Hematopoietic multipotent progenitor cell treated with erythropoietin and hydrocortisone succinate and interleukin-3 and kit ligand, for 4 days (in vitro differentiated cells): ENCODE measurements around the gene DYNC1I1.
A peak's percentile ranks its signal among the peaks of the same experiment; 100 is the strongest.

ENCODE experiments used
- DNase-seq: peaks from one replicate; pipeline ENCODE4 v3.0.0-alpha.2; 2015

Gene DYNC1I1

DNA sequence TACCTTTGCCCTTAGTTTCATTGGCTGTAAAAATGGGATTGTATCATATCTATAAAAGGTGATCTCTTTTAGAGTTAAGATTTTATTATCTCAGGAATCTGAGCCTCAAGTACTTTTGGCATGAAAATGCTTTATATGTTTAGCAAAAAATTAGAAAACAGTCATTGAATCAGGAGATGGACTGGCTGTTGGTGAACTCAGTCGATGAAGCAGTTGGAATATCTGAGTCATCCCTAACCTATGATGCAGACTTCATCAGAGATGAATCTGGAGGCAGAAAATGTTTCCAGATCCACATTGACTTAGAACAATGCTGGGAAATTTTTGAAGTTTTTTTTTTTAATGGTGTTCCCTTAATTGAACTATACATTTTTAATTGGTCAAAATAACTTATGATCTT lies 321.1 kb downstream of the DYNC1I1 start:
- no peak for DNase-seq

DNA sequence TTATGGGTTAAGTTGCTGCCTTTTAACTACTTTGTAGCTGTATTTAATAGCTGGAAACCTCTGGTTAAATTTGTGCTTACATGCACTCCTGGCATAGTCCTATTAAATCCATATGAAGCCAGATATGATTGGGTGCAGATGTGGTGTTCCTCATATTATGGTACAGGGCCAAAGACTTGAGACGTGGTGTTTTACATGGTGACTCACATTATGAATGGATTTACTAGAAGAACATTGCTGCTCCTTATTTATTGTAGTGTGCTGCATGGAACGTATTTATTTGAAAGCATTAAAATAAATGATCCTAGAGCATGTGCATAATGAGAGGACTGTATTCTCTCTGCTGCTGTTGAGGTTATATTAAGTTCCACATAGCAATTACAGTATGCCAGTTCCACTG lies 325.5 kb downstream of the DYNC1I1 start:
- no peak for DNase-seq

DNA sequence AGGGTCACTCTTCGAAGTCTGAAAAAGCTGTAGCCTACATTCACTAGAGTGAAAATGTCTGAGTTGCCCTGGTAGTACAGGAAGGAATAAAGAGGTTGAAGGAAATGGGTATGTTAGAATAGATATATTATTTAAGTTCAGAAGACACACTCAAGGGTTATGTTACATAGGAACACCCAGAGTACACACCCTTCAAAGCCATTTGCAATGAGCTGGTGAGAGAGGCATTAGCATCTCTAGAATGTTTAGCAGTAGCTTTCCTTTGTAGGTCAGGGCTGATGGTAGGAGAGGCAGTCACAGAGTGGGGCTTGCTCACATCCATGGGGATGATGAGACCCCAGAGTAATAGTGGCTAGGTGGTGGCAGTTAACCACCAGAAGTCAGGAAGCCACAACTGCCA lies 328.4 kb downstream of the DYNC1I1 start:
- no peak for DNase-seq

DNA sequence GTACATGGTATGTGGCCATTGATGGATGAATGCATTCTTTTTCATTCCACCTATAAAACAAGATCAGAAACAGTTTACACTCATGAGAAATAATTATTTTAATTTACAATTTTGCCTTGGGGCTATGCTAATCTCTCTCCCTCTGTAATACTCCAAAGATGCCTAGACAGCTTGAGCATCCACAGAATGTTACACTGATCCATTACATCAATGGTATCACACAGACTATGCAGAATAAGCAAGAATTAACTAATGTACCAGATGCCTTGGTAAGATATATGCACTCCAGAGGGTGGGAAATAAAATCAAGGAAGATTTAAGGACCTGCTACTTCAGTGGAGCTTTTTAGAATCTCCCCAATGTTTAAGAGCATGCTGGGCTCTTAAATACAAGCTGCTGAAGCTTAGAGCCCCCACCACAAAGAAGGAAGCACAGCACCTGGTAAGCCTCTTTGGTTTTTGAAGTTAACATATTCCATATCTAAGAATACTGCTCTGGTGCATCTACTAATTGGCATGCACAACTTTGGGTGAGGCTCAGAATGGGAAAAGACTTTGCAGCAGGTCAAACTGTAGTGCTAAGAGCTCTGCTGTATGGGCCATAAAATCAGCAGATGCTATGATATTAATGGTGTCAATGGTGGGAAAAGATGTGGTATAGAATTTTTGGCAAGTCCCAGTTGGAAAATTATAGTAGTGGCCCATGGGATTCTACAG lies 329.9 kb downstream of the DYNC1I1 start:
- DNase-seq = no peak

DNA sequence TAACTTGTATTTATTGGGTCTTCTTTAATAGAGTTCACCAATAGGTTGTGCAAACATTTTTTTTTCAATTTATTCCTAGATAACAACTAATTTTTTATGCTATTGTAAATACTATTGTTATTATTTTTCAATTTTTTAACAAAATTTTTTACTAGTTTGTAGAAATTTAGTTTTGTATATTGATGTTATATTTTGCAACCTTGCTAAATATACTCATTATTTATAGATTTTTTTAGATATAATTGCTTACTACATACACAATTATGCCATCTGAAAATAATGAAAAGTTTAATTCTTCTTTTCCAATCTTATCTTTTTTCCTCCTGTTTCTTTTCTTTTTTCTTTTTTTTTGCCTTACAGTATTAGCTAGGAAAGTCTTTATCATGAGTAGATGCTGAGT lies 332.6 kb downstream of the DYNC1I1 start:
- DNase-seq = no peak

DNA sequence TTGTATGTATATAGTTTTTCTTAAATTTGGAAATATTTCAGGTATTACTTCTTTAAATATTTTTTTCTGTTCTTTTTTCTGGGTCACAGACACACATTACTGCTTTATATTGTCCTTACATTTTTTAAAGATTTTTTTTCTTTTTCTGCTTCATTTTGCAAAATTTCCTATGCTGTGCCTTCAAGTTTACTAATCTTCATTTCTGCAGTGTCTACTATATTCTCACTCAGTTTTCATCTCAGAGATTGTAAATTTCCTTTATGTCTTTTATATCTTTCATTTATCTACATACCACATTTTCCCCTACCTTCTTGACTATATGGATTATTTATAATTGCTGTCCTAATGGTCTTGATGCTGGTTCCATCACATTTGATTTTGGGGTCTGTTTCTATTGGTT lies 339.1 kb downstream of the DYNC1I1 start:
- DNase-seq = no peak

DNA sequence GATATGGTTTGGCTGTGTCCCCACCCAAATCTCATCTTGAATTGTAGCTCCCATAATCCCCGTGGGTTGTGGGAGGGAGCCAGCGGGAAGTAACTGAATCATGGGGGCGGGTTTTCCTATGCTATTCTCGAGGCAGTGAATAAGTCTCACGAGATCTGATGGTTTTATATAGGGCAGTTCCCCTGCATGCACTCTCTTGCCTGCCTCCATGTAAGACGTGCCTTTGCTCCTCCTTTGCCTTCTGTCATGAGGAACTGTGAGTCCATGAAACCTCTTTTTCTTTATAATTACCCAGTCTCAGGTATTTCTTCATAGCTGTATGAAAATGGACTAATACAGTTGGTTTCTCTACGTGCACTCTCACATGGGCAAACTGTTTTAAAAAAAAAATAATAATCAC lies 341.8 kb downstream of the DYNC1I1 start:
- DNase-seq = no peak

DNA sequence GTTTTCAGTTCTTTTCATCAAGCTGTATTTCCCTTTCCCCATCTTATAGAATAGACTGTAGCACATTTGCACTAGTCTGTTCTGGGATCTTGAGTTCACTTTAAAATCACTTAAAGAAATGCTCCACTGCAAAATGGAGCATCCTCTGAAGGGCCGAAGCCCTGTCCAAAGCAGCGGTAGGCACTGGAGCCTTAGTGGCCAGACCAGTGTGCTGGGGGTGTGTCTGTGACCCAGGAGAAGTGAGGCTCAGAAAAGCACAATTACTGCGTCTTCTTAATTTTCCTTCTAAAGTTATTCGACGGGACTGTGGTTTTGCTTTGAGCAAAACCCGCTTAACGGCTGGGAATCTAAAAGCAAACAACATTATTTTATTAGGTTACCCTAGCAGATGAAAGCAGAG lies 343.8 kb downstream of the DYNC1I1 start:
- no peak for DNase-seq

DNA sequence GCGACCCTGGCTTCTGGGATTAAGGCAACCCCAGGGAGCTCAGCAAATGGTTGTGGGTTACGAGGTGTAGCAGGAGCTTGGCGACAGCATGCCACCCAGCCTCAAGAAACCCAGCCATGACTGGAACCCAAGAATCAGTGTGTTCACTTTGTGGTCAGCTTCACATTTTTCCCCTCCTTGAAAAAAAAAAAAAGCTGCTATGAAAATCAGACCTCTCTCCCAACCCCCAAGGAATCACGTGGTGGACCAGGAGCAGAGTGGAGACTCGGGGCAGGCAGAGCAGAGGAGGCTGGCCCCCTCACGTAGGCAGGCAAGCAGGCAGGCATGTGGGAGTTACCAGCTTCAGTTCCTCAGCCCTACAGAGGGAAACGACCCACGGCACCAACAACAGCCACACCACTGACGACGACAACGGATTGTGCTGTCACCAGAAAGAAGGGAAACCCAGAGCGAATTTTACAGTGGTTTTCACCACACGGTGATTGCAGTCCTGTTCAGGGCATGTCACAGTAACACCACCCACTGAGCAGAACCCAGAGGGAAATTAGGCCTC lies 346.2 kb downstream of the DYNC1I1 start:
- DNase-seq = no peak

DNA sequence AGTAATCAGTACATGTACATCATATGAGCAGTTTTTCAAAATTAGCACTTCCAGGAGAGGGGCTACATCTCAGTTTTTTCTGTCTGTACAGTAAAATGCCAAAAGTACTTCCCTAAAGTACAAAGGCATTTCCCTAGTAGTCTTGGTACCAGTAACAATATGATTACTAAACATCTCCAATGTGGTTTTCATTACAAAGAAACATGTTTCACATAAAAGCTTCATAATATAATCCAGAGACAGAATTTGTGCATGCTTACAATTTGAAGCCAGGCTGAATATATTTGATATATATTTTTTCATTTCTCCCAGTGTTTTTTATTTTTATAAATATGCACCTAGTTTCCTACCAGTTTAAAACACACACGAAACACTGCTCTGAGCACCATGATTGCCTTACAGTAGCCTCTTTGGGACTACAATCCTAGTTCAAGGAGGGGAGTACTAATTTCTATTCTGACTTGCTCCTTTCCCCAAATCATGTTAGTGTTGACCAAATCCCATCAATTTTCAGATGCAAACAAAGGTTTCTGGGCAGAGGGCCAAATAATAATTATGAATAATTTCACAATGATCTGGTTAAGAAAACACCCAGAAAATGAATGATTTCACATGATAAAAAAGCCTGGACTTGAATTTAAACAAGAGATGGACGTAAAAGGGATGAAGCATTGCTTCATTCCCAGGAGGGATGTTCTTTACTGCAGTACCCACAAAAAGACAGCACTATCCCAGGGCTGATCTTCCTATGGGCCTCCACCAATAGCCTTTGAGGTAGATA lies 348.3 kb downstream of the DYNC1I1 start:
- no peak for DNase-seq

DNA sequence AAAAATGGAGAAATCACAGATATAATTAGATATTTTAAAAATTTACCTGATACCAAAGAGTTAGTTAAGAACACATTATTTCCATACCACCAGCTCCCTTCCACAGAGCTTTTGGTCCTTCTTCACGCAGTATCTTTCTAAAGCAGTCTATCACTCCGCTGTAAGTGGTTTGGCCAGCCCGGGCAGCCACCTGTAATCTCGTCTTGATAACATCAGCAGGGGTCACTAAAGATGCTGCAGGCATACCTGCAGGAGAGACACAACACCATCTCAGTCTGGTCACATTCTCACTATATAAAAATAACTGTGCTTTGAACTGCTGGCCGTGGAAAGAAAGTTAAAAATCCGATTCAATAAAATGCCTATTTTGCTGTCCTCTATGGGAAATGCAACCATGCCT lies 349.4 kb downstream of the DYNC1I1 start:
- no peak for DNase-seq

DNA sequence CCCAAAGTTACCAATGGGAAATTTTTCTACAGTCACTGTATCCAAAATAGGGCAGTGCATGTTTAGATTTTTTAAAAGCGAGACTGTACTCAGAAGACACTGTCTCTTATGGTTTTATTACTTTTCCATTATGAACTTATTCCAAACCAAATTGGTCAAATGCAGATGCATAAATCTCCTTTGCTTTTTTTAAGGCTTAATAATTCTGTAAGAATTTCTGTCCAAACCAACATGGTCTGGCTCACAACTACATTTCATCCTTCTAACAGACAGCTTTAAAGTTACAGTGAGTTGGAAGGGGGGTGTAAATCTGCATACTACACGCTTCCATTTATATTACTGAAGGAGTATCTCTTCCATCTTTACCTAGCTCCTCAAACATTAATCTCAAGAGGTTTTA lies 350.4 kb downstream of the DYNC1I1 start:
- no peak for DNase-seq

DNA sequence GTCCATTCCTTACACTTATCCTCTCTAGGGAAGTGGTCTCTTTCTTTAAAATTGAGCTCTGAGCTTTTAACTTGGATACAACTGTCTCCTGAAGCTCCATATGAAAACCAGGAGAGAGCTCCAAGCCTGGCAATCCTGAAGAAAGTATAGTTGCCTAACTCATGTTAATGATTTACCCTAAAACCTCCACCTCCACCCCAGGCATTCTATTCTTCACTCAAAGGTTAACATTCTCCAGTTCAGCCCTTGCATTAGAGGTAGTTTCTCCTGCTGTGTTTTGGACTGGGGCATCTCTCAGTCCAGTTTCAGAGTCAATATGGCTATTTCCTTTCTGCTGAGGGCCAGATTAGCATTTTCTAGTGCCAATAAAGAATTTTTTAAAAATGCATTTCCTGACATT lies 354.0 kb downstream of the DYNC1I1 start:
- DNase-seq = no peak

DNA sequence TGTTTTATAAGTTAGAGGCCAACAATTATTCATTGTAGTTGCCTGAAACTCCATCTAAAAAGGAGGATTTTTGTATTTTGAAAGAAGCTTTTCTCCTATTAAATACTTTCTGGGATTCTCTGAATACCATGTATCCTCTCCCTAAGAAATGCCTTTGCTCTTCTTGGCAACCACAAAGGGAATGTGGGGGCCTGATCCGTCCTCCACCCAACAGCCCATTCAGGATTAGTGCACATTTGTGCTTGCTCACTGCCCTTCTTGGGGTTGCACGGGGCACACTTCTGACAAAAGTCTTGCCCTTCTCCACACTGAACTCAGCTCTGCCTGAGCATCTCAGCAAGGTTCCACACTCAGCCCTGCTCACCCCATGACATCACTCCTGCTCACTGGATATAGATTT lies 355.4 kb downstream of the DYNC1I1 start:
- no peak for DNase-seq

DNA sequence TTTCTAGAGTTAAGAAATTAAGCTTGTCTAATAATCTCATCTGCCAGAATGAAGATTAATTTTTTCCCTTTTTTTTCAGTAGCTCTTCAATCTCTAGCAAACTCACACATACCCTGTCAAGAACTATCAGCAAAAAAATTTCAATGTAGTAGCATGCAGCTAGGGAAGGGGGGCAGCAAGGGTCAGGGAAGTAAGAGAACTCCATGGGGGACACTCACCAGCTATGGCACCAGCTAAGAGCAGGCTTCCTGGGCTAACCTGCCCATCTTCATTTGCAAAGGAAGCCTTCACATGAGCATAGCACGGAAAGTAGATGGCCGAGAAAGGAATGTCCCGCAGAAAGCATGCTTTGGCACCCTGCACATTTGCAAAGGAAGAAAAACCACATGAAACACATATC lies 359.2 kb downstream of the DYNC1I1 start:
- peak; percentile 10 for DNase-seq

DNA sequence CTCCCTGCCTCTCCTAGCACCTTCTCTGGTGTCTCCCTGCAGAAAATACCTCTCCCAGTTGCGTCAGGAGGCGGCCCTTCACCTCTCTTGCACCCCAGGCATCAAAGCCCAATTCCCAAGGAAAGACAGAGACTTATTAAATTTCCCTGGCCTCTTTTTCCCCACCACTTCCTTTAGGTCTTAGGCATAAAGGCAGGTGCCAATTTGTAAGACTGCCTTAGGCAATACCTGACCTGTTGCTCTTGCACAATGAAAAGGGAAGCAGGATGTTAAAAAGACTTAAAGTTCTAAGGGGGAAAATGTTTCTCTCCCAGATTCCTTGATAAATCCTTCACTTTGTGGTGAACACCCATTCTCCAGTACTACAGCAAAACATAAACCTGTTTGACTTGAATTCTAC lies 362.9 kb downstream of the DYNC1I1 start:
- no peak for DNase-seq

DNA sequence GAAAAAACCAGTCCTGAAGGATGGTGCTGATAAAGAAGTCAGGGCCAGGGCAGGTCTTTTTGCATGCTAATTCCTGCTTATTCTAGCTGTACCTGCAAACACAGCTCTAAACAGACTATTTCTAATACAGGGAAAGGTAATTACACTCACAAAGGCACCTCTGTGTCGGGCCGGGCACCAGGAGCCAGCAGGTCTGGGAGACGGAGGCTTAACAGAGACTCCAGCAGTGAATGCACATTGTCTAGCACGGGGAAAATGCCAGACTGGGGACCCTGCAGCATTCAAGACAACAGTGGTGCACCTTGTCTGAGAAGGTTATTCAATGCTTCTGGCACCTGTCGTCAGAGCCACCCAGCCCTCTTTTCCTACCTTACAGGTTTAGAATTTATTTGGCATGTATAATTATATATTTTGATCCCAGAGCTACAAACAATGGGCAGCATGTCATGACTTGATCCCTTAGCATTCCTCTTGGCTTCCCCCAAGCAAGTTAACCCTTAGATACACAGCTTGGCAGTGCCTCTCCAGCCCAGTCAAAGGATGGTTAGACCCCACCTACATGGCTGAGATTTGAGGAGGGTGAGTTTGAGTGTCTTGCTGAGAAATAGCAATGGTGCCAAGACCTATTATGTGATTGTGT lies 364.4 kb downstream of the DYNC1I1 start:
- DNase-seq = no peak

DNA sequence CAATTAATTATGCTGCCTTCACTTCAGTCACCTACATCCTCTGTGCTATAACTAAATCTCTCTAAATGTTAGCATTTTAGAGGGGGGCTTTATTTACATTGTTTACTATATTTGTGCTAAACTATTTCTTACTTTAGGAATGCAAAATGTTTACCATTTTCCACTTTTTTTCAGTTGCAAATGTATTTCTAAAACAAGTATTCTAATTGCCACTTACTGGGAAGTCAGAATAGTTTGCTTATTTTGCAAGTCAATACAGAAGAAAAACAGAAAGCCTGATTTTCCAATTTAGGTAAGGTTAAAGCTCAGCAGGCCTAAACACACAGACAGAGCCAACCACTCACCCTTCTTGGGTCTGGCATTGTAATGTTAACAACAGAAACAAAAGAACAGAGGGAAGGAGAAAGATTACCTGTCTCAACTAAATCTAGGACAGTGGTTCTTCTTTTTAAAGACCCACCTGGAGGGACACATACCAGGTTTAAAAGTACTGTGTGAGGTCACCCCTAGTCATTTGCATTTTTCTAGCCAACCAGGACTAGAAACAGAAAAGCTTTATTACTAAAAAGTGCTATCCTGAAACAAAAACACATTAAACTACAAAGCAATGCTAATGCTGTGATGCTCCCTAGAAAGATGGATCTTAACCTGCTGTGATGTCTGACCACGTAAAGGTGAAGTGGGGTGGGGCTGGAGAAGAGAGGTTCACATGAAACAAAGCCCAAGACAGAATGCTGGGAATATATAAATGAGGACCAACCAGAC lies 371.3 kb downstream of the DYNC1I1 start:
- no peak for DNase-seq

DNA sequence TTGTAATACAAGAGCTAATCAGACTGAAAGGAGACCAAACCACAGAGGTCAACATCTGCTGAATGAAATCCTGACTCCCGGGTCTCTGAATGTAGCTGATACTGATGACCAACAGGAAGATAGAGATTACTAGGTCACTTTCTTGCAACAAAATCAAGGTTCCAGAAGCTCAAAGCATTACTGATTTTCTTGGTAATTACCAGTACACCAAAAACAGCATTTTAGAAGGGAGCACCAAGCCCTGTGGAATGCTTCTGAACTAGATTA lies 371.8 kb downstream of the DYNC1I1 start:
- DNase-seq = no peak
